Measurements from ENCODE around the gene PFAS.
A peak's percentile ranks its signal among the peaks of the same experiment; 100 is the strongest.
"Not testable (repeated sequence)": the region's sequence is repeated elsewhere in the genome, so short reads cannot be mapped to it uniquely, and the experiment has no call there.

PFAS gene

DNA sequence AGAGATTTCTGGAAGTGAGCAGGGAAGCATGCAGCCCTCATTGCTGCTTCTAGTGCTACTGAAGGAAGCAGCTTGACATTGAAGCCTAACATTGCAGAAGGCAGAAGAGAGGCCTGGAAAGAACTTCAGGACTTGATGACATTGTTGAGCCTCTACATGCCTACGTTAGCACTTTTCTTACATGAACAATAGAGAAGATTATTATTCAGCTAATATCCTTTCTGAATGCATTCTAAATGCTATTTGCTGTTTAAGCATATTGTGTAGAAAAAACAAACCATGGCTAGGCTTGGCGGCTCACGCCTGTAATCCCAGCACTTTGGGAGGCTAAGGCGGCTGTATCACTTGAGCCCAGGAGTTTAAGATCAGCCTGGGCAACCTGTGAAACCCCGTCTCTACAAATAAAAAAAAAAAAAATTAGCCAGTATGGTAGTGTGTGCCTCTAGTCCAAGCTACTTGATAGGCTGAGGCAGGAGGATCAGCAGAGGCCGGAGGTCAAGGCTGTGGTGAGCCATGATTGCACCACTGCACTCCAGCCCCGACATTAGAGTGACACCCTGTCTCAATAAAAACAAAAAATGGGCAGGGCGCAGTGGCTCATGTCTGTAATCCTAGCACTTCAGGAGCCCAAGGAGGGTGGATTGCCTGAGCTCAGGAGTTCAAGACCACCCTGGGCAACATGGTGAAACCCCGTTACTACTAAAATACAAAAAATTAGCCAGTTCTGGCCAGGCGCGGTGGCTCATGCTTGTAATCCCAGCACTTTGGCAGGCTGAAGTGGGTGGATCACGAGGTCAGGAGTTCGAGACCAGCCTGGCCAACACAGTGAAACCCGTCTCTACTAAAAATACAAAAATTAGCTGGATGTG is 36.5 kb upstream of the PFAS start:
- no peak overlapping the region for H3K4me3 ChIP-seq (ENCODE audit: low read depth, low read length)
- DNase-seq (ENCODE audit: low read depth), result peak; percentile 38
- TF ChIP-seq, protein P1, sequence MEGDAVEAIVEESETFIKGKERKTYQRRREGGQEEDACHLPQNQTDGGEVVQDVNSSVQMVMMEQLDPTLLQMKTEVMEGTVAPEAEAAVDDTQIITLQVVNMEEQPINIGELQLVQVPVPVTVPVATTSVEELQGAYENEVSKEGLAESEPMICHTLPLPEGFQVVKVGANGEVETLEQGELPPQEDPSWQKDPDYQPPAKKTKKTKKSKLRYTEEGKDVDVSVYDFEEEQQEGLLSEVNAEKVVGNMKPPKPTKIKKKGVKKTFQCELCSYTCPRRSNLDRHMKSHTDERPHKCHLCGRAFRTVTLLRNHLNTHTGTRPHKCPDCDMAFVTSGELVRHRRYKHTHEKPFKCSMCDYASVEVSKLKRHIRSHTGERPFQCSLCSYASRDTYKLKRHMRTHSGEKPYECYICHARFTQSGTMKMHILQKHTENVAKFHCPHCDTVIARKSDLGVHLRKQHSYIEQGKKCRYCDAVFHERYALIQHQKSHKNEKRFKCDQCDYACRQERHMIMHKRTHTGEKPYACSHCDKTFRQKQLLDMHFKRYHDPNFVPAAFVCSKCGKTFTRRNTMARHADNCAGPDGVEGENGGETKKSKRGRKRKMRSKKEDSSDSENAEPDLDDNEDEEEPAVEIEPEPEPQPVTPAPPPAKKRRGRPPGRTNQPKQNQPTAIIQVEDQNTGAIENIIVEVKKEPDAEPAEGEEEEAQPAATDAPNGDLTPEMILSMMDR (conservative IDR thresholded peaks at IDR 0.05; ENCODE audit: low read depth, low read length), result no peak

DNA sequence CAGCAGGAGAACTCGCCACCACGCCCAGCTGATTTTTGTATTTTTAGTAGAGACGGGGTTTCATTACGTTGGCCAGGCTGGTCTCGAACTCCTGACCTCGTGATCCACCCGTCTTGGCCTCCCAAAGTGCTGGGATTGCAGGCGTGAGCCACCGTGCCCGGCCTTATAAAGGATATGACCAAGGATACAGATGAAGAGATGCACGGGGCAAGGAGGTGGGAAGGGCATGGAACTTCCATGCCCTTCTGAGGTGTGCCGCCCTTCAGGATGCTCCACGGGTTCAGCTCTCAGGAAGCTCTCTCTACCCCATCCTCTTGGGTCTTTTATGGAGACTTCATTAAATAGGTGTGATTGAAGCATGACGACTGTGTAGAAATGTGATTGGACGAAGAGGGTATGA is 35.1 kb upstream of the PFAS start:
- not testable (repeated sequence) for DNase-seq (ENCODE audit: low read depth); H3K4me3 ChIP-seq (ENCODE audit: low read depth, low read length)

DNA sequence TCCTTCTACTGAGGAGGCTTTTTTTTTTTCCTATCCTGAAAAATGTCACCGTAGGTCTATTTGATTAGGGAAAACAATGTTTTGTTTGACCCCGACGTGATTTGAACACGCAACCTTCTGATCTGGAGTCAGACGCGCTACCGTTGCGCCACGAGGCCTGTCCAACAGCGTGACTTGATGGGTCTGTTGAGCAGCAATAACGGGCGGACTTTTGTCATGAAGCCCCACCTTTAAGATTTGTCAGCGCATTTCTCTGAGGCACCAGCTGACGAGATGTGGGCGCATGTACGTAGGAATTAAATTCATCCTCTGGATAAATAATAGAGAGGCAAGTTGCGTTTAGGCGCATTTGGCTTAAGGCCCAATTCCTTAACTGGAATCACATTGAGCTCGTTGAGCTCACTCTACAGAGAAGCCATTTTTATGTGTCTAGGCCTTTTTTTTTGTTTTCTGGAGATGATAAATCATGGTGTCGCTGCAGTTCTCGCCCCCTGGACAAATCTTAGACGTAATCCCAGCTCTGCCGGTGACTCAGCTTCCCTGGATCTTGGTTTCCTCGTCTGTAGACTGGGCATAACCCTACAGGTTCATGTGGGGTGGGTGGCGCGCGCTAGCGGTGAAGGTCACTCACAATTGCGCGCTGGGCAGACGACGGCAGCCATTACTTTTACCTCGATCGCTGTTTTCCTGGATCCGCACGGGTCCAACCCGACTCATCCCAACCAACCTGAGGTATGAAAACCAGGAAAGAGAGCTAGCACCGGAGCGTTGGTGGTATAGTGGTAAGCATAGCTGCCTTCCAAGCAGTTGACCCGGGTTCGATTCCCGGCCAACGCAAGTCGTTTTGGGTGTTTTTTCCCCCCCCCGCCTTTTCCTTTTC is 28.1 kb upstream of the PFAS start:
- H3K4me3 ChIP-seq (ENCODE audit: low read depth, low read length), result peak overlapping the region; percentile 77
- TF ChIP-seq, protein P1 (conservative IDR thresholded peaks at IDR 0.05; ENCODE audit: low read depth, low read length), result no peak
- DNase-seq (ENCODE audit: low read depth), result peak; percentile 94

DNA sequence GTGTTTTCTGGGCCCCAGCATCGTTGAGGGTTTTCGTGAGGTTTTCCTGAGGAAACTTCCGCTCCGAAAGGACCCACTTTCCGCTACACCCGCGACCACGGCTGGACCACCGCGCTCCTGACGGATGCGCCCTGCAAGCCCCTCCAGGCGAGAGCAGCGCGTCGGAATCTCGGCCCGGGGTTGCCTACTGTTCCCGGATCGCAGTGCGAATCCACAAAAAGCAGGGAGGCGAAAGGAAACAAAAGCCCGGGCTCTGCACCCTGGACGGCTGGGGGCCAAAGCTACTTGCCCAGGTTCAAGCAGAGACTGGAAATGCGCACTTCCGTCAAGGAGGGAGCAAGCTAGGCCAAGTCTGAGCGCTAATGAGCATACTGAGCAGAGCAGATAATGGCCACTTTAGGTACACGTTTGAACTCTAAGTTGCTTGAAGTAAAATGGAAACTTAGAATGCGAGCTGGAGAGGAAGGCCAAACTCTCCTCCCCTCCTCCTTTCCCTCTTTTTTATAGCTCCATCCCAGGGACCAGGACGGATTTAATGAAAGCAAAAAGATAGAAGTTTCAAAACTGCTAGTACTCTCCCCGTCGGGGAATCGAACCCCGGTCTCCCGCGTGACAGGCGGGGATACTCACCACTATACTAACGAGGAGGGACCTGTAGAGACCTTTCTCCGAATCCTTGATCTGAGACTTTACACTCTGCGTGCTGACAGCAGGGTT is 27.3 kb upstream of the PFAS start:
- peak overlapping the region; percentile 77 for H3K4me3 ChIP-seq (ENCODE audit: low read depth, low read length)
- peak; percentile 94 for DNase-seq (ENCODE audit: low read depth)
- TF ChIP-seq, protein P1 (conservative IDR thresholded peaks at IDR 0.05; ENCODE audit: low read depth, low read length), result no peak

DNA sequence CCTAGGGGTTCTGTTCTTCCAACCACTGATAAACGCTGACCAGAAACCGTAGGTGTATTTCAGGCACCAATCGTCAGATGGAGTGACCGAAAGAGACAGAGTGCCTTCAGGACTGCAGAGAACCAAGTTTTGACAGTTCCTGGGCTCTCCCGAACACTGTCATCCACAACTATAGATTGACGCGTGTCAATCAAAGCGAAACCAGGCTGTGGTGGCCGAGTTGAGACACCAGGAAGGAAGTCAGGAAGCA is 26.8 kb upstream of the PFAS start:
- TF ChIP-seq, protein P1 (conservative IDR thresholded peaks at IDR 0.05; ENCODE audit: low read depth, low read length), result no peak
- no peak for DNase-seq (ENCODE audit: low read depth)
- peak overlapping the region; percentile 77 for H3K4me3 ChIP-seq (ENCODE audit: low read depth, low read length)

DNA sequence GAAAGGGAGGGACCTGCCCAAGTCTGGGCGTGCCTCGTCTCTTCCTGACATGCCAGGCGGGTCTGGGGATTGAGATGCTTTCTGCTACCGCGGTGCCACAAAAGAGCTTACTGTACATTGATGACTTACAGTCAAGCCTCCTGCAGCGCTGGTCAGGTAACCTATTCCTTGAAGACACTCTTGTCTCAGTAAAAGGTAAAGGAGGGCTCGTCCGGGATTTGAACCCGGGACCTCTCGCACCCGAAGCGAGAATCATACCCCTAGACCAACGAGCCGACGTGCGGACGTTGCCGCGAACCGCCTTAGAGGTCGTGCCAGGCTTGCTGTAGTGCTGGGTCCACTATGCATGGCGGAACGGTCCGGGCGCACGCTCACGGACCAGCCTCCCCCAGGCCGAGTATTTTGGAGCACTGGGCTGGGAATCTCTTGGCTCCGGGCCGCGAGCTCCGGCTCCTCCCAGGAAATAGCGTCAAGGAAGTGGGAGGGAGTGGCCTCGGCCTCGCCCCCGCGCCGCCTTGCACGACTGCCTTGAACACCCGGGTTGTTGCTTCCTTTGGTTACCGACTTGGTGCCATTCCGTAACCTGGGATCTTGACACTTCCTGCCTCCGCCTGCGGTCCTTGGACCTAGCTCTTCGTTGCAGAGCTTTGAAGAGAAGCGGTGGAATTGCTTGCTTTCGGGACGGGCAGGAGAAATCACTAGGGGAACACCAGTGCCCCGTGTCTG is 26.3 kb upstream of the PFAS start:
- peak; percentile 96 for DNase-seq (ENCODE audit: low read depth)
- H3K4me3 ChIP-seq (ENCODE audit: low read depth, low read length), result peak overlapping the region; percentile 77
- TF ChIP-seq, protein P1 (conservative IDR thresholded peaks at IDR 0.05; ENCODE audit: low read depth, low read length), result no peak

Data from choroid plexus epithelial cell (primary cell).